D721Med (cell line): ENCODE measurements around the gene ABHD8.

Experiments
- DNase-seq: peaks from one replicate; pipeline ENCODE4 v3.0.0; 2011; ENCODE audit warnings: low spot score; ENCODE audit not compliant: insufficient read length
- FAIRE-seq: peaks from 2 replicates; lab custom pipeline; 2011; peaks lifted over from hg19 to GRCh38; lab: Jason Lieb, UNC
- CTCF ChIP-seq: IDR thresholded peaks from 2 replicates; pipeline ENCODE4 v1.5.1; 2012; ENCODE audit warnings: mild to moderate bottlenecking, control low read depth; ENCODE audit not compliant: insufficient read depth; ENCODE audit errors: missing control alignments

ABHD8 gene

GRCh38 chr19:17293605-17294004 is 9.6 kb downstream of the ABHD8 start:
- no peak for FAIRE-seq
- no peak for DNase-seq
- no peak for TF ChIP-seq CTCF

GRCh38 chr19:17292301-17293074 is 10.7 kb downstream of the ABHD8 start:
- TF ChIP-seq CTCF: peak; percentile 58
- no peak for FAIRE-seq
- peak; percentile 94 for DNase-seq

DNA sequence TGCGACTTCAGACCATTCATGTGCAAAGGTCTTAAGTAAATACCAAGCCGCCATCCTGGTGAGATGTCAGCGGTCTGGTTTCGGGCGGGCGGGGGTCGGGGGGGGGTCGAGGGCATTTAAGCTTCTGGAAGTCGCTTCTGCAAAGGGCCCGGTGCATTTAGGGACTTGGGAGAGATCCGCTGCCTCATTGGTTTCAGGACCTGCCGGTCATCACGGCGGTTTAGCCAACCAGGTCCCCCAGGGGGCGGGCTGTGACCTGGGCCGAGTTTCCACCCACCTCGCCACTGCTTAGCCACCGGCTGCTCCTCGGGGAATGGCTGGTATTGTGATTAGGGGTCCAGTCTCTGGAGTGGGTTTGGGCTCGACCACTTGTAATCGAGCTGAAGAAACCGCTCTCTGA is 13.7 kb downstream of the ABHD8 start:
- no peak for FAIRE-seq

DNA sequence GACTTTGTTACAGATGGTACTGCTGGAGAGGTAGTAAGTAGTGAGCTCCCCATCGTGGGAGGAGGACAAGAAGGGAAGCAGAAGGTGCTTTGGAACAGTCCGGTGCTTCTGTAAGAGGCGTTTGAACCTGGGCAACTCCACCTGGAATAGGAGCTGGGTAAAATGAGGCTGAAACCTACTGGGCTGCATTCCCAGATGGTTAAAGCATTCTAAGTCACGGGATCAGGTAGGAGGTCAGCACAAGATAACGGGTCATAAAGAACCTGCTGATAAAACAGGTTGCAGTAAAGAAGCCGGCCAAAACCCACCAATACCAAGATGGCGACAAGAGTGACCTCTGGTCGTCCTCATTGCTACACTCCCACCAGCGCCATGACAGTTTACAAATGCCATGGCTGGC is 16.5 kb downstream of the ABHD8 start:
- DNase-seq: no peak
- FAIRE-seq: no peak
- no peak for TF ChIP-seq CTCF

More for the DNA sequence above, 13.7 kb downstream of the ABHD8 start:
- peak; percentile 91 for DNase-seq
- no peak for TF ChIP-seq CTCF

DNA sequence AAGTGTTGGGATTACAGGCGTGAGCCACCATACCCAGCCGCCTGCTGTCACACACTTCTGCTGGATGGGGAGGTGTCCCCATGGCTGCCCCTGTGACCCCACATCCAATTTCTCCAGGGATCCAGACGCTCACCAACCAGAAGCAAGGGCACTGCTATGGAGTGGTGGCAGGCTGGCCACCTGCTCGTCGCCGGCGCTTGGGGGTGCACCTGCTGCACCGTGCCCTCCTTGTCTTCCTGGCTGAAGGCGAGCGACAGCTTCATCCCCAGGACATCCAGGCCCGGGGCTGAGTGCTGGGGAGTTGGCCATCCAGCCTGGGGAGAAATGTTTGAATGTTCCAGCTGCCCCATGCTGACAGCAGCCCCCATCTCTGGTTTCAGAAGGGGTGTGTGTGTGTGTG is 17.0 kb downstream of the ABHD8 start:
- FAIRE-seq: no peak
- no peak for TF ChIP-seq CTCF

DNA sequence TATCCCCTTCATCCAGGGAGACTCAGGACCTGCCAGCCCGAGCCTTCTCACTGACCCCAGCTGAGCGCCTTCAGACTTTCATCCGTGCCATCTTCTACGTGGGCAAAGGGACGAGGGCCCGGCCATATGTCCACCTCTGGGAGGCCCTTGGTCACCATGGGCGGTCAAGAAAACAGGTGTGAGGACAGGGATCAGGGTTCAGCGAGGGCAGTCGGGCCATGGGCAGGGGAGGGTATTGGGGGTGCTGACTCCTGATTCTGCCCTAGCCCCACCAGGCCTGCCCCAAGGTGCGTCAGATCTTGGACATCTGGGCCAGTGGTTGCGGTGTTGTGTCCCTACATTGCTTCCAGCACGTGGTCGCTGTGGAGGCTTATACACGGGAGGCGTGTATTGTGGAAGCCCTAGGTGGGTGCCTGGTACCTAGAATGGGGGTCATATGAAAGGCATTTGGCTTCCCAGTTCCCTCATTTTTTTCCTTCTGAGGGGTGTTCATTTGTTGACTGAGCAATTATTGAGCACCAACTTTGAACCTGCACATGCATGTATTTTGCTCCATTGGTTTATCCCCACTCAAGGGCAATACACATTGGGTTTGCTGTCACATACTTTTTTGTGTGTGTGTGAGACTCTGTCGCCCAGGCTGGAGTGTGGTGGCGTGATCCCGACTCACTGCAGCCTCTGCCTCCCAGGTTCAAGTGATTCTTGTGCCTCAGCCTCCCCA is 17.6 kb downstream of the ABHD8 start:
- no peak for TF ChIP-seq CTCF
- DNase-seq: no peak
- FAIRE-seq: no peak

More for the DNA sequence above, 17.0 kb downstream of the ABHD8 start:
- DNase-seq: no peak
